SK-N-SH (cell line): ENCODE results near the gene SSBP2. TPM values are rescaled to one million over a fixed set of nuclear protein-coding genes. Genes with fewer than 3 reads are reported as not detected.

ENCODE experiments used
- CTCF ChIA-PET: fragments of 300-600, 350-600 bp; formaldehyde crosslinking; extraction: SDS; loops from one replicate; lab custom pipeline; 2021; lab: Yijun Ruan, JAX
- POLR2A ChIA-PET: fragments of 350-600 bp; sonication (Branson Sonifier 250); formaldehyde crosslinking; extraction: SDS; loops from one replicate; lab custom pipeline; 2020; ENCODE audit warnings: antibody characterized with exemption, inconsistent platforms; lab: Yijun Ruan, JAX
- DNase-seq: peaks from one replicate; pipeline ENCODE4 v3.0.0; 2012
- H2AFZ ChIP-seq: fragments of 200-600 bp; sonication (generic); 2 replicates; pipeline ENCODE4 v1.8.1; 2016; ENCODE audit warnings: antibody characterized with exemption, mild to moderate bottlenecking, low read depth
- H3F3A ChIP-seq: fragments of 200-600 bp; sonication (generic); replicated peaks from 2 replicates; pipeline ENCODE3; 2016; ENCODE audit warnings: antibody characterized with exemption, mild to moderate bottlenecking; ENCODE audit not compliant: insufficient read depth
- H3K27ac ChIP-seq, 2 experiments: fragments of 200-500 bp in 1 of 2; fragments of 200-600 bp in 1 of 2; sonication (Bioruptor generic) in 1 of 2; sonication (generic), shearing (Covaris generic) in 1 of 2; 2 replicates each; pipeline versions ENCODE4 v1.5.1 to v1.6.1; 2014 to 2016; ENCODE audit warnings: low read depth in 2 of 2, inconsistent platforms in 1 of 2, low read length in 1 of 2, mild to moderate bottlenecking in 1 of 2, mixed read lengths in 1 of 2
- H3K27me3 ChIP-seq: fragments of 200-600 bp; sonication (generic), shearing (Covaris generic); 2 replicates; pipeline ENCODE4 v1.6.1; 2016; ENCODE audit warnings: mixed run types; ENCODE audit not compliant: insufficient read depth
- H3K36me3 ChIP-seq, 2 experiments: fragments of 200-500 bp in 1 of 2; fragments of 200-600 bp in 1 of 2; sonication (Bioruptor generic) in 1 of 2; sonication (generic) in 1 of 2; replicated peaks in 1 of 2; 2 replicates each; pipeline versions ENCODE3 to v1.5.1; 2014 to 2016; ENCODE audit warnings: low read length in 1 of 2, mild to moderate bottlenecking in 1 of 2; ENCODE audit not compliant: insufficient read depth in 2 of 2, control insufficient read depth in 1 of 2
- H3K4me1 ChIP-seq, 2 experiments: fragments of 200-500 bp in 1 of 2; fragments of 200-600 bp in 1 of 2; sonication (Bioruptor generic) in 1 of 2; sonication (generic), shearing (Covaris generic) in 1 of 2; 2 replicates each; pipeline versions ENCODE4 v1.5.1 to v1.6.1; 2014 to 2016; ENCODE audit warnings: low read depth in 1 of 2, low read length in 1 of 2, mixed run types in 1 of 2; ENCODE audit not compliant: insufficient read depth in 2 of 2, control insufficient read depth in 1 of 2
- H3K4me2 ChIP-seq: fragments of 200-600 bp; sonication (generic), shearing (Covaris generic); 2 replicates; pipeline ENCODE4 v1.6.1; 2017; ENCODE audit warnings: mixed run types
- H3K4me3 ChIP-seq, 2 experiments: fragments of 200-500 bp in 1 of 2; fragments of 200-600 bp in 1 of 2; sonication (Bioruptor generic) in 1 of 2; sonication (generic), shearing (Covaris generic) in 1 of 2; 2 replicates each; pipeline versions ENCODE4 v1.5.1 to v1.8.1; 2014 to 2016; ENCODE audit warnings: low read depth in 2 of 2, inconsistent platforms in 1 of 2, low read length in 1 of 2, mild to moderate bottlenecking in 1 of 2, mixed read lengths in 1 of 2, moderate library complexity in 1 of 2
- H3K79me2 ChIP-seq: fragments of 200-600 bp; sonication (generic); 2 replicates; pipeline ENCODE4 v1.8.1; 2017; ENCODE audit warnings: mild to moderate bottlenecking; ENCODE audit not compliant: insufficient read depth
- H3K9ac ChIP-seq: fragments of 200-600 bp; sonication (generic); 2 replicates; pipeline ENCODE4 v1.6.1; 2017; ENCODE audit warnings: mixed run types
- H3K9me2 ChIP-seq: fragments of 200-600 bp; sonication (generic); 2 replicates; pipeline ENCODE4 v1.6.1; 2017; ENCODE audit warnings: mixed run types
- H3K9me3 ChIP-seq: fragments of 200-600 bp; sonication (generic); 2 replicates; pipeline ENCODE4 v1.6.1; 2017; ENCODE audit warnings: mixed run types, mild to moderate bottlenecking, moderate library complexity
- H4K20me1 ChIP-seq: fragments of 200-600 bp; sonication (generic); 2 replicates; pipeline ENCODE4 v1.6.1; 2017; ENCODE audit warnings: mild to moderate bottlenecking, mixed run types; ENCODE audit not compliant: insufficient read depth
- EP300 ChIP-seq, 2 experiments: IDR thresholded peaks; 2 replicates each; pipeline versions ENCODE4 v1.4.0 to v1.6.1; 2012; ENCODE audit warnings: borderline replicate concordance in 1 of 2, low read depth in 1 of 2, low read length in 1 of 2
- FOSL2 ChIP-seq: IDR thresholded peaks from 2 replicates; pipeline ENCODE4 v1.4.0; 2012; ENCODE audit warnings: low read depth, mild to moderate bottlenecking, moderate library complexity, borderline replicate concordance
- FOXM1 ChIP-seq: IDR thresholded peaks from 2 replicates; pipeline ENCODE4 v1.4.0; 2012; ENCODE audit warnings: low read depth, mild to moderate bottlenecking
- GABPA ChIP-seq: IDR thresholded peaks from 2 replicates; pipeline ENCODE4 v1.4.0; 2012; ENCODE audit warnings: low read depth, mild to moderate bottlenecking
- JUND ChIP-seq: IDR thresholded peaks from 2 replicates; pipeline ENCODE4 v1.4.0; 2012
- POLR2AphosphoS5 ChIP-seq: IDR thresholded peaks from 2 replicates; pipeline ENCODE4 v1.6.1; 2012; ENCODE audit warnings: low read depth, low read length
- RAD21 ChIP-seq: IDR thresholded peaks from 2 replicates; pipeline ENCODE4 v1.6.1; 2012; ENCODE audit warnings: mild to moderate bottlenecking, low read length
- RCOR1 ChIP-seq: fragments of 150-350 bp; IDR thresholded peaks from 2 replicates; pipeline ENCODE4 v1.6.1; 2017; ENCODE audit warnings: antibody characterized with exemption, low read length
- RXRA ChIP-seq: IDR thresholded peaks from 2 replicates; pipeline ENCODE4 v1.4.0; 2012; ENCODE audit warnings: low read depth, mild to moderate bottlenecking, borderline replicate concordance
- SIN3A ChIP-seq: IDR thresholded peaks from 2 replicates; pipeline ENCODE4 v1.6.1; 2012; ENCODE audit warnings: low read depth, mild to moderate bottlenecking, low read length, moderate library complexity, borderline replicate concordance
- TCF12 ChIP-seq: IDR thresholded peaks from 2 replicates; pipeline ENCODE4 v1.4.0; 2012
- WGBS: methylation state at CpG from one replicate; pipeline ENCODE4 v1.1.6; 2017; ENCODE audit warnings: low lambda C conversion rate; 5-methylcytosine and 5-hydroxymethylcytosine counted together
- polyA plus RNA-seq, 3 experiments: library from polyadenylated mRNA; depleted of rRNA; stranded (reverse); fragments of >200 nt; gene quantifications; 2 replicates each; pipeline ENCODE4 v1.2.3, GENCODE V29; 2012
- TF ChIP-seq, protein P1 (sequence below): fragments of 200-600 bp; sonication (generic); IDR thresholded peaks from 2 replicates; pipeline ENCODE4 v1.6.1; 2017; ENCODE audit warnings: antibody characterized with exemption, mild to moderate bottlenecking, moderate library complexity
- TF ChIP-seq, protein P2 (sequence below): fragments of 150-350 bp; IDR thresholded peaks from 2 replicates; pipeline ENCODE4 v1.6.1; 2016; ENCODE audit warnings: mild to moderate bottlenecking, low read depth, low read length
- TF ChIP-seq, protein P3 (sequence below): fragments of 150-350 bp; IDR thresholded peaks from 2 replicates; pipeline ENCODE4 v1.6.1; 2017; ENCODE audit warnings: antibody characterized with exemption, low read length, low read depth, borderline replicate concordance

The SSBP2 gene
- polyA plus RNA-seq, 1 of the 3 experiments (the other 2 are of a cell fraction): 35.3 TPM

DNA sequence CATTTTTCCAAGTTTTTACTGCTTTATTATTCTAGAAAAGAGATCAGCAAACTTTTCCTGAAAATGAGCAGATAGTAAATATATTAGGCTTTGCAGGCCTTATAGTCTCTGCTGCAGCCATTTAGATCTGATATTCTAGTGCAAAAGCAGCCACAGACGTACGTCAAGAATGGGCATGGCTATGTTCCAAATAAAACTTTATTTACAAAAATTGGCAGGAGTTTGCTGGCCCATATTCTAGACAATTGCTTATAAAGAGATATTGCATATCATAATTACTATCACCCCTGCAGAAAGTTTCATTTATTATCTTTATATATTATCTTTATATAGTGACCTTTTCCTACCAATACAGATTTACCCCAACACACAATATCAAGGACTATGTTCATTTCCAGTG is 195.0 kb downstream of the SSBP2 start:
- WGBS: 93% methylated on average over 2 of the region's 2 CpGs

DNA sequence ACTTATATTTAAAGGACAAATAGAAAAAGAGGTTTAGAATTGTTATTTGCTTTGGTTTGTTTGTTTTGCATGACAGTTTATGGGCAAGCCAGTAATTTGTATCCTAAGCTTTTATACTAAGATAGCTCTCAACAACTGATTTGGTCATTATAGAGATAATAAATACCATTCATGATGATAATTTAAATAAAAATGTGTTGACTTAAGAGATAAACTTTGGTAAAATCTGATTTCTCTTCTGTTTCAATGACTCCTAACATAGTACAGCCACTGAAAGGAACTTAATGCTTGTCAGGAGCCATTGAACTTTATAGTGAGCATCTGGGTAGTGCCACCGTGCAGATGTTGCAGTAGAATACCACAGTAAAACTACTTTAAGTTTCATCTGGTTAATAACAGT is 196.2 kb downstream of the SSBP2 start:
- Histone ChIP-seq H3K27me3 (no peaks in the 10 kb centered on the region), H3F3A (no peaks in the 10 kb centered on the region), H3K27ac (no peak overlapping the region), H3K4me2 (no peak overlapping the region; the same call in 1 of the 2 replicates), H3K9me2 (no peaks in the 10 kb centered on the region), H3K9ac (no peak overlapping the region), H3K4me1 (peaks cover 6 to 20% of the 10 kb centered on the region in 2 experiments; a peak in 3 of 4 replicates), H4K20me1 (no peaks in the 10 kb centered on the region), H3K79me2 (no peaks in the 10 kb centered on the region), H3K4me3 (no peak overlapping the region), H3K36me3 (peaks cover 0 to 3% of the 10 kb centered on the region in 2 experiments), H3K9me3 (no peaks in the 10 kb centered on the region), H2AFZ (no peak overlapping the region)
- ChIA-PET POLR2A (no interaction called here), CTCF (no interaction called here)
- TF ChIP-seq, protein P1, sequence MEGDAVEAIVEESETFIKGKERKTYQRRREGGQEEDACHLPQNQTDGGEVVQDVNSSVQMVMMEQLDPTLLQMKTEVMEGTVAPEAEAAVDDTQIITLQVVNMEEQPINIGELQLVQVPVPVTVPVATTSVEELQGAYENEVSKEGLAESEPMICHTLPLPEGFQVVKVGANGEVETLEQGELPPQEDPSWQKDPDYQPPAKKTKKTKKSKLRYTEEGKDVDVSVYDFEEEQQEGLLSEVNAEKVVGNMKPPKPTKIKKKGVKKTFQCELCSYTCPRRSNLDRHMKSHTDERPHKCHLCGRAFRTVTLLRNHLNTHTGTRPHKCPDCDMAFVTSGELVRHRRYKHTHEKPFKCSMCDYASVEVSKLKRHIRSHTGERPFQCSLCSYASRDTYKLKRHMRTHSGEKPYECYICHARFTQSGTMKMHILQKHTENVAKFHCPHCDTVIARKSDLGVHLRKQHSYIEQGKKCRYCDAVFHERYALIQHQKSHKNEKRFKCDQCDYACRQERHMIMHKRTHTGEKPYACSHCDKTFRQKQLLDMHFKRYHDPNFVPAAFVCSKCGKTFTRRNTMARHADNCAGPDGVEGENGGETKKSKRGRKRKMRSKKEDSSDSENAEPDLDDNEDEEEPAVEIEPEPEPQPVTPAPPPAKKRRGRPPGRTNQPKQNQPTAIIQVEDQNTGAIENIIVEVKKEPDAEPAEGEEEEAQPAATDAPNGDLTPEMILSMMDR: no peak
- TF ChIP-seq FOSL2 (no peak), RCOR1 (peak; percentile 26; the same call in 1 of the 2 replicates), RAD21 (no peak), EP300 (IDR thresholded peaks at IDR 0.05; ENCODE audit: borderline replicate concordance in 1 of 2, low read depth in 1 of 2, low read length in 1 of 2) (peak in 1 of 2 experiments; percentile 61; a peak in 1 of 4 replicates), TCF12 (0 out of 2 replicates have a peak, but pooled peaks have one; percentile 32)
- peak; percentile 46 for DNase-seq
- WGBS: 65% methylated on average over 1 of the region's 1 CpG

More for the DNA sequence above, 195.0 kb downstream of the SSBP2 start:
- Histone ChIP-seq H3K4me2 (no peak overlapping the region), H3K9me3 (no peaks in the 10 kb centered on the region), H3K36me3 (no peaks in the 10 kb centered on the region), H3K9ac (no peak overlapping the region), H3K27me3 (no peaks in the 10 kb centered on the region), H3K4me3 (no peak overlapping the region), H4K20me1 (no peaks in the 10 kb centered on the region; the same call in 1 of the 2 replicates), H2AFZ (no peak overlapping the region), H3K4me1 (peaks cover 6 to 20% of the 10 kb centered on the region in 2 experiments; a peak in 3 of 4 replicates), H3F3A (no peaks in the 10 kb centered on the region), H3K9me2 (no peaks in the 10 kb centered on the region), H3K79me2 (no peaks in the 10 kb centered on the region), H3K27ac (no peak overlapping the region)
- ChIA-PET CTCF (no interaction called here), POLR2A (no interaction called here)
- TF ChIP-seq EP300 (IDR thresholded peaks at IDR 0.05; ENCODE audit: borderline replicate concordance in 1 of 2, low read depth in 1 of 2, low read length in 1 of 2) (no peak), POLR2AphosphoS5 (no peak), RCOR1 (no peak), GABPA (no peak), RXRA (no peak), FOXM1 (no peak), JUND (no peak), SIN3A (no peak), FOSL2 (no peak)
- TF ChIP-seq, protein P2, sequence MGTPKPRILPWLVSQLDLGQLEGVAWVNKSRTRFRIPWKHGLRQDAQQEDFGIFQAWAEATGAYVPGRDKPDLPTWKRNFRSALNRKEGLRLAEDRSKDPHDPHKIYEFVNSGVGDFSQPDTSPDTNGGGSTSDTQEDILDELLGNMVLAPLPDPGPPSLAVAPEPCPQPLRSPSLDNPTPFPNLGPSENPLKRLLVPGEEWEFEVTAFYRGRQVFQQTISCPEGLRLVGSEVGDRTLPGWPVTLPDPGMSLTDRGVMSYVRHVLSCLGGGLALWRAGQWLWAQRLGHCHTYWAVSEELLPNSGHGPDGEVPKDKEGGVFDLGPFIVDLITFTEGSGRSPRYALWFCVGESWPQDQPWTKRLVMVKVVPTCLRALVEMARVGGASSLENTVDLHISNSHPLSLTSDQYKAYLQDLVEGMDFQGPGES: no peak
- TF ChIP-seq, protein P3, sequence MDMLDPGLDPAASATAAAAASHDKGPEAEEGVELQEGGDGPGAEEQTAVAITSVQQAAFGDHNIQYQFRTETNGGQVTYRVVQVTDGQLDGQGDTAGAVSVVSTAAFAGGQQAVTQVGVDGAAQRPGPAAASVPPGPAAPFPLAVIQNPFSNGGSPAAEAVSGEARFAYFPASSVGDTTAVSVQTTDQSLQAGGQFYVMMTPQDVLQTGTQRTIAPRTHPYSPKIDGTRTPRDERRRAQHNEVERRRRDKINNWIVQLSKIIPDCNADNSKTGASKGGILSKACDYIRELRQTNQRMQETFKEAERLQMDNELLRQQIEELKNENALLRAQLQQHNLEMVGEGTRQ: no peak
- TF ChIP-seq, protein P1: no peak
- DNase-seq: no peak
